Putamen (tissue), 1 donor: ENCODE data around the gene TBCCD1.
A peak's percentile ranks its signal among the peaks of the same experiment; 100 is the strongest.
"Not testable (repeated sequence)": the region's sequence is repeated elsewhere in the genome, so short reads cannot be mapped to it uniquely, and the experiment has no call there.

Experiments
- DNase-seq: peaks from one replicate; pipeline ENCODE4 v3.0.0-alpha.2; 2016; ENCODE audit warnings: low spot score

The TBCCD1 gene

DNA sequence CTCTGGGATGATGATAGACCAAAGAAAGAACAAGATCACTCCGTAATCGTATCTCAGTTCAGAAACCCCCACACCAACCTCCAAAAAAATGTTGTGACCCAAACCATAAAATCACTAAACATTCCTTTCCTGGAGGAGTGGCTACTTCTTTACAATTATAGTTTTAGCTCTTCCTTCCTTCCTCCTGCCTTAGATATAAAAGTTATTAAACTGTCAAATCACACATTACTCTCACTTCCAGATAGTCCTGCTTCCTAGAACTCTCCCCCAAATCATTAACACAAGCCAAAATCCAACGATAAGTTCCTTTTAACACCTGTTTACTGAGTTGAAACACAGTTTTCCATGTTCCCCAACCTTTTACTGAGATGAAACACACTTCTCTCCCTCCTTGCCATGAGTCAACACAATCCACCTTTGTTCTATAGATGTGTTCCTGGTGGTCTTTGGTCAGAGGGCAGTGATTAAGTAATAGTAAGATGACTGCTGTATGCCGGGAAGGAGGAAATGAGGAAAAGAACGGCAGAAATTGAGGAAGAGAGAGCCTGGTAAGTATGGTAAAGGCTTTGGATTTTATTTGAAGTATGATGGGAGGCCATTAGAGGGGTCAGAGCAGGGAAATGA is 14.6 kb downstream of the TBCCD1 start:
- no peak for DNase-seq

DNA sequence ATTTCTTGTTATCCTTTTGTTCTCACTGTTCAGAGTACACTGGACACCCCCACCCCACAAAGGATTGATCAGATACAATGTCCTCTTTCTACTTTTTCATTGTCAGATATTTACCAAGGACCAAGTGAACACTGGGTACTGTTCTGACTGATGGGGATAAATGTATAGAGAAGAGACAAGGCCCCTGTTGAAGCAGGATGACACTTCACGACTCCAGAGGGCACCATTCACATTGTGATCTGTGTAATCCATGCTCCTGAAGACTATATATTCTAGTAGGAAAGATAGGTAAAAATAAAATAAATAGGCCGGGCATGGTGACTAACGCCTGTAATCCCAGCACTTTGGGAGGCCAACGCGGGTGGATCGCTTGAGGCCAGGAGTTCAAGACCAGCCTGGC is 15.8 kb downstream of the TBCCD1 start:
- no peak for DNase-seq

DNA sequence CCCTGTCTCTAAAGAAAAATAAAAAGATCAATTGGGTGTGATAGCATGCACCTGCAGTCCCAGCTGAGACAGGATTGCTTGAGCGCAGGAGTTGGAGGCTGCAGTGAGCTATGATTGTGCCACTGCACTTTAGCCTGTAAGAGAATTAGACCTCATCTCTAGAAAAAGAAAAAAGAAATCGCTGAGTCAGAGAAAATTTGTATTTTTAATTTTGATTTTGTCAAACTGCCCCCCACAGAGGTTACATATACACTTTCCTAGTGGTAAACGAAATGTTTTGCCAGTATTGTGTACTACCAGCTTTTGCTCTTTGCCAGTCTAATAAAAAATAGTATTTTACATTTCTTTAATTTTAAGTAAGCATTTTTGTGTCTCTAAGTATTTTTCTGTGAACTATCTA is 17.6 kb downstream of the TBCCD1 start:
- DNase-seq = no peak

DNA sequence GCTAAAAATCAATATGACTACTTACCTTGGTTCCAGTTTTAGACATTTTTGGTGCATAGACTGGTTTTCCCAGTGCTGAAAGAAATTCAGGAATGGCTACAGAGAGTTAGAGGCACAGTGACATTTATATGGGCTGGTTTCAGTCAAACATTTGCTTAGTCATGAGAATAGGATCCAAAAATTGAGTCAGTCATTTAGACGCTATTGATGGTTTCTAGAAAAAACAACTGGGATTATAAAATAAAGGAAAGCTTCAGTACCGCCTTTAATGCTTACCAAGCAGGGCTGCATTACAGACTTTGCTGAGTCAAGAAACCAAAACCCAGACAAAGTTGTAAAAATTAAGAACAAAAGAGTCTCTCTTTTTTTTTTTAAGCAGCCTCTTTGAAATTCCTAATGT is 22.9 kb downstream of the TBCCD1 start, which contains the start of gene CRYGS:
Gene CRYGS, minus strand, starts transcription at position 100 of the 400 bp plus-strand sequence. Its CDS starts 54 bp downstream, at position 46.
- DNase-seq = no peak

DNA sequence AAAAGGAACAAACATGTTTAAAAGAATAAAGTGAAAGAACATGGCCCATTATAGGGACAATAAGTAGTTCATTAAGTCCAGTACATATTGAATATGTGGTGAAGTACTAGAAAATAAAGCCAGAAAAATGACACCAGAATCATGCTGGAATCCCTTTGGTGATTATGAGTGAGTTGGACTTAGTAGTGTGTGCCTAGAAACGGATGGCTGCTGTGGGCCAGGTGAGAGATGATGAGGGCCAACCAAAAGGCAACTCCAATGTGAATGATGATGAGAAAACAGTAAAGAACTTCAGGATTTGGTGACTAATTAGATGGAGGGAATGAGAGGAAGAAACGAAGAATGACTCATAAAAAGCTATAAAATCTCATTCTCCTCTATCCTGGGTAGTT is 26.3 kb downstream of the TBCCD1 start:
- DNase-seq = no peak

DNA sequence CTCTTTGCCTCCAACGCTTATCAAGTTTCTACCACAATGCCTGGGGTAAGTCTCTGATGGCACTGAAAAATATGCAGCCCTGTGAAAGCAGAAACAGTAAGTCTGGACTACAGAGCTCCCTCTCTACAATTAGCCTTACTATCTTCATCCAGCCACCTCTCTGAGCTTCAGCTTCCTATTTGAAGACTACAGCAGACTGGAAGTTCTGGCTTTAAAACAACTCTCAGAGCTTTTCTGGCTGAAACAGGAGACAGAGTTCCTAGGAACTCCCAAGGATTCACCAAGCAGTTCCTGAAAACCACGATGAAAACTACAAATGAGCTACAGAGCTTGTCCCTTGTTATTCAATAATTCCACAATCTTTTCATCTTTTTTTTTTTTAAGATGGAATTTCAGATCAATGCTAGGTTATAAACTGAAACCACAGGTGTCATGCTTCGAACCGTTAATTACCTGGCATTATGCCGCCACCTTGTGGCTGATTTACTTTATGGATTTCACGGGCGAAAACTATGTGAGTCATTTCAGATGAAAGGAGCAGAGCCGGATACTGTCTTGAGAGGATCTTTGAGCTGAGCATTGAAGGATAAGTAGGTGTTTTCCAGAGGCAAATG is 26.8 kb downstream of the TBCCD1 start:
- DNase-seq = peak; percentile 76

DNA sequence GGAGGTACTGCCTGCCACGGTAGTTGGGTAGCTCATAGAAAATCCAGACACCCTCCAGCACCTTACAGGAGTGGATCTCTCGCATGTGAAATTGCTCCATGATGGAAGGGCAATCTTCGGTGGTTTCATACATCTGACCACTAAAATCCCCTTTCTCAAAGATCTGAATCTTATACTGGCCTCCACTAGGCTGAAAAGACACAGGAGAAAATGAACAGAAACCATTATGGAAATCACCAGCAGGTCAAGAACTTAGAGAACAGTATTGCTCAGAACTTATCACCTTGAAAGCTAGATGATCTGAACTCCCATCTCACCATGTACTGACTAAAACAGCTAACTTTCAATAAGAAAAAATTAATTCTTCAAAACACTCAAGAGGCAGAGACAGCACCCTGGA is 28.4 kb downstream of the TBCCD1 start:
- DNase-seq = no peak

DNA sequence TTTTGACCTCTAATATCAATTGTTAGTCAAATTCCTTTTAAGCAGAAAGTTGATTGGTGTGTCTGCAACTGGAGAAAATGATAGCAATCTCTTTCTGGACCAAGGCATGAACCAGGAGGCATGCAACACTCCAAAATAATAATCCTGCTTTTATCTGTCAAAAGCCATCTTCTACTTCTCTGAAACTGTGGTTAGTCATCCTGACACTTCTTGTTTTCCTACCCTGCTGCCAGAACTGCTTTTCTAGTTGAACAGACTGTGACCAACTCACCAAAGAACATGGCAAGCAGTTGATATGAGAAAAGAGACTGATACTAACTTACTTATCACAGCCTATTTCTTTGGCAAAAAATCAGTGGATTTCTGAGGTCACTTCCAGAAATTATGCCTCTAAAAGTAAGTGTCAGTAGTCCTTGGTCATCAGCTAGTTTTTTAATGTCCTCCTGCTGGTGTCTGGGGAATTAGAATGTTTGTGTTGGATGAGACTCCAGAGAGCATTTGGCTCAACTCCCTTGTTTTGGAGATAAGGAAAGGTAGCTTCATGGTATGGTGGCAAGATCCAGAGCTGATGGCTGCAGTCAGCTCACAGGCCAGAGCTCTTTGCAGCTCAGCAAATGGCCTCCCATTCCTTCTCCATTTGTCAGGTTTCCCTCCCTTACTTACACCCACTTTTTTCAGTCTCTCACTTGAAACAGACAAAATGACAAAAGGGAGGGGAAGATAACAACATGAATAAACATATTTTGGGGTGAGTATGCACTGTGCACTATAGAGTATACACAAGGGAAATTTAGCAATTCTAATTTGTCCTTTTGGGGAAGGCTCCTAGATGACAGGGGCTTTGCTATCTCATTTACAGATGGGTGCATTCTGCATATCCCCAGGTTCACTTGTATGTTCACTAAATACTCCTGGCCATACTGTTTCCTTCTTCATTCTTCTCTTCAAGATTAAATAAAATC is 30.0 kb downstream of the TBCCD1 start:
- no peak for DNase-seq

DNA sequence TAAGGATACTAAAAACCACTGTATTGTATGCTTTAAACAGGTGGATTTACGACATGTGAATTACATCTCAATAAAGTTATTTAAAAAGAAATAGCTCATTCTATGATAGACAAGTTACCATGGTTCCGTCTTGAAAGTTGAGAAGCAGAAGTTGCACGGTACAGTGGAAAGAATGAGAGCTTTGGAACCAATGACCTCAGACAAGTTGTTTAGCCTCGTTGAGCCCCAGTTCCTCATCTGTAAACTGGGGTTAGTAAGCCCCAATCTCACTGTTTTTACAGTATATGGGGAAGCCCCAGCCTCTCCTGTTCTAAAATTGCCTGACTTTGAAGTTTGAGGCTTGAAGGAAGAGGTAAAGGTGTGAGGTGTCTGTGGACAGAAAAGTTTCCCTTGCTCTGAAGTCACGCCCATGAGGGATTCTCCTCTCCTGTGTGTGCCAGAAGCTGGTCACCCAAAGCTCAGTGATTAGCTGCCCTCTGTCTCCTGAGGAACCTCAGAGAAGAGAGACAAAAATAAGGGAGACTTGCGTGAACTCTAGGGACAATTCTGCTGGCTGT is 32.9 kb downstream of the TBCCD1 start:
- DNase-seq = no peak

DNA sequence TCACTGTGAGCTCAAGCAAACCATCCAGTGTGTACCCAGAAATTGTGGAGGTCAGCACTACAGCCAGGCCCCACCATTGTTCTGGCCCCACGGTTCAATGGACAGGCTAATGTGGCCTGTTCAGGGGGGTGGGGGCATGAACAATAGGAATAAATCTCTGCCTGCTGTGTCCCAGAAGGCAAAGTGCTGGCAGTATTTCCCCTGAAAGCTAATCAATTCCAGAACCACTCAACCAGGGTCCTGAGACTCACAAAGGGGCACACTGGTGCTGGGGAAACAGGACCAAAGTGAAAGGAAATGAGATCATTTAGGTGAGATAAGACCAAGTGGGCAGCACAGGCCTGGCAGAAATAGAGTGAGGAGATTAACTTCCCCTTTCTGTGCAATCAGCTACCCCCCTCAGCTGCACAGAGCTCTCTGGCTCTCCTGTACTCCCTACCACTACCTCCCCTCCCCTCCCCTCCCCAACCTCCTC is 34.5 kb downstream of the TBCCD1 start:
- DNase-seq = no peak

DNA sequence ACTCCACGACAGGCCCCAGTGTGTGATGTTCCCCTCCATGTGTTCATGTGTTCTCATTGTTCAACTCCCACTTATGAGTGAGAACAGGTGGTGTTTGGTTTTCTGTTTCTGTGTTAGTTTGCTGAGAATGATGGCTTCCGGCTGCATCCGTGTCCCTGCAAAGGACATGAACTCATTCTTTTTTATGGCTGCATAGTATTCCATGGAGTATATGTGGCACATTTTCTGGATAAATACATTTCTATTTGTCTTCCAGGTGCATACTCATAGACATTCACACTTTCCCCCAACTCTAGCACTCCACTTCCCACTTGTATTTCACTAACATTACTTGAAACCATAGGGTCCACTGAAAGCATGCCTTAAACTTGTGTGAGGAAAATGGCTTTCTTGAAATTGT is 35.4 kb downstream of the TBCCD1 start:
- not testable (repeated sequence) for DNase-seq

DNA sequence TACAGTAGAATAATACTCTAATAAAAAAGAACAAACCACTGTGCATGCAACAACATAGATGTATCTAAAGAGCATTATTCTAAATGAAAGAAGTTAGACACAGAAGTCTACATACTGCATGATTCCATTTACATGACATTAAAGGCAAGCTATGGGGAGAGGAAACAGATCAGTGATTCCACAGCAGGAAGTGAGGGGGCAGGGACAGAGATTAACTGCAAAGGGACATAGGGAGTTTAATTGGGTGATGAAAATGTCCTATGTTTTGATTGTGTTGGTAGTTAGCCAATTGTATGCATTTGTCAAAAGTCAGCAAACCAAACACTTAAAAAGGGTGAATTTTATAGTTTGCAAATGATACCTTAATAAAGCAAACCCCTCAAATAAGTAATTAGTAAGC is 36.7 kb downstream of the TBCCD1 start:
- DNase-seq = no peak

DNA sequence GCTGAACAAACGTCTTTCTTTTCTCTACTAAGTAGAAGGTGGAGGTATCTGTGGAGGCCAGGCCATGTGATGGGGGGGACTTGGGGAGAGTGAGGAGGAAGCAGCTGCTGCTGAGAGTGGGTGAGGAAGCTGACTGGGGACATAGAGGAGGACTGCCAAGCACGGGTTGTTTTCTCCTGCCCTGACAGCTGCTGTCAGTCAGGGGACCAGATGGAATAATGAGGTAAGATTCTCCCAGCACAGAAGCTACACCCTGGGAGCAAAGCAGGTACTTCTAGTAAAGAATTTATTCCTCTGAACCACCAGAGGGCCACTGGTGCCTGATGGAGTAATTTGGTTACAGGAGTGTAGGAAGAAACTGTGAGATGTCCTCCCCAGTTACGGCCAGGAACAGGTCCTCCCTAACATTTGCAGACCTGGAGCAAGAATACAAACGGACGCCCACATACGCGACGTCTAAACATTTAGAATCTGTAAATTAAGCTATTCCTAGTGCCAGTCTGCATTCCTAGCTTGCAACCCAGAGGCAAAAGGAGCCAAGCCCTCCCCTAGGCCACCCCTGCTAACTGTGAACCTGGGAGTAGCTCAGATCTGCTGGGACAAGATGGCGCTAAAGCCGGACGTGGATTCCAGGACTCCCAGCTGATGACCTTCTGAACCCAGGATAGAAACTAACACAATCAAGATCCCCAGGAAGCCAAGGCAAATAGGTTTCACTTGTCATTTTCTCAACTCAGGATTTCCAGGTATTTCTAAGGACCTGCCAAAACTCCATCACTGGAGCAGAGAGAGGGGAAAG is 37.7 kb downstream of the TBCCD1 start:
- no peak for DNase-seq

DNA sequence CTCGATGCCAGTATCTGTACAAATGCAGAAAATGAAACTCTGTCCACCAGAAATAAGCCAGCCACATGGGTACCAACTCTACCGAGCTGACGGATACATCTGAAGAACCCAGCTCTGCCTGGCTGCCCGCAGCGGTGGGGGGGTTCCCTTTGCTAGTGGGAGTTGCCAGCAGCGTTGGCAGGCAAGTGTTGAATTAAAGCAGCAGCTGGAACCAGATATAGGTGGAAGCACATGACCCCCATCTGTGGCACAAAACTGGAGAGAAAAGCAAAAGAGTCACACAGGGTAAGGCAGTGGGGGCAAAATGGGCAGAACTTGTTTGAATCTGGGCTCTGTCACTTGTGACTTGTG is 40.9 kb downstream of the TBCCD1 start:
- no peak for DNase-seq

DNA sequence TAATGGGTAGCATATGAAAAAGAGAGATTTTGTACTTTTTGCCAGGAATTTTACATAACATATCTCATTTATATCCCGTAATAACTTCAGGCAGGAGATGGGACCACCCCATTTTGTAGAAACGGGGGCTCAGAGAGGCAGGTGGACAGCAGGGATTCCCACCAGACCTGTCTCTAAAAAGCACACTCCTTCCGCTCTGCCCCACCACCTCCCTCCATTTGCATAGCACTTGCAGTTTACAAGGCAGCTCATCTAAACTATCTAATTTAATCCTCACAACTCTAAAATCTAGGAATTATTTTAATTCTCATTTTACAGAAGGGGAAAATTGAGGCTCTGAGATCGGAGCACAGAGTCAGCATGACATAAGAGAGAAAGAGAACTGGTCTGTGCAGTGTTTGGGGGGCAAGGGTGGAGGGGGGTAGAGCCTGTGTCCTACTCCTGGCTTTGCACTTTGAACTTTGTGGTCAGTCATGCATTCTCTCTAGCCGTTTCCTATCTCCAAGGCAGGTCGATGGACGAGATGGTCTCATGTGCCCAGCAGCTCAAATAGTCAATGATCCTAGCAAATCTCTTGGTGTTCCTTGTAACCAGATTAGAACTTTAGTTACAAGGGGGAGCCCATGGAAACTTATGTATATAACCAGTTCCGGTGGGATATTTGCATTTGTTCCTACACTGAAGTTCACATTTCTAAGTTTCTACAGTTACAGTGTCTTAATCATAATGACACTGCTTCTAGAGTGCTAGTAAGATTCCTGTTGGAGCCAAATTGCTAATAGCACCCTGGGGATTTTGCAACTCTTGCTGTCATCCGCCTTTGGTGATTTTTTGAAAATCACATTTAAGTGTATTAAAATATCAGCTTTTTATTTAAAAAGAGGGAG is 41.5 kb downstream of the TBCCD1 start:
- no peak for DNase-seq

DNA sequence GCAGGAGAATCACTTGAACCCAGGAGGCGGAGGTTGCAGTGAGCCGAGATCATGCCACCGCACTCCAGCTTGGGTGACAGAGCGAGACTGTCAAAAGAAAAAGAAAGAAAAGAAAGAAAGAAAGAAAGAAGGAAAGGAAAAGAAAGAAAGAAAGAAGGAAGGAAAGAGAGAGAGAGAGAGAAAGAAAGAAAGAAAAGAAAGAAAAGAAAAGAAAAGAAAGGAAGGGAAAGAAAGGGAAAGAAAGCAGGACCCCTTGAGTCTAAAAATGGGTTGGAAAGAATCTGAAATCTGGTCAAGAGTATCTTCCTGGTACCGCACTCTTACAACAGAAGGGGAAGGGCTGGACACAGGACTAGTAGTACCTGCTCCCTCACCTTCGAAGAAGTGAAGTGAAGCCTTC is 42.5 kb downstream of the TBCCD1 start:
- no peak for DNase-seq

DNA sequence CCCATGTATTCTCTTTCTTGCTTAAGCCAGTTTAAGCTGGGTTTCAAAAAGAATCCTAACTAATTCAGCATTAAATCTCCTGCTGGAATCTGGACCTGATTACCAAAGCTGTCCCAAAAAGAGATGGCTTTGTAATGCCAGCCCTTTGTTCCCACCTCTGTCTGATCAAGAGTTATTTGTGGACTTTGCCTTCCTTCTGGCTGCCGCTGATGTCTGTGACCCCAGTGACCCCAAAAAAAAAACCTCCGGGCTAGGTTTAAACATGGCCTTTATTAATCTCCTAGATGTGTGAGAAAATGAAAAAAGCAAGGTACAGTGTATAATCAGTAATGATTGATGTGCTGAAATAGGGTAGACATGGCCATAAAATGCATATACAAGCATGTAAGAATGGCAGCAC is 43.7 kb downstream of the TBCCD1 start:
- DNase-seq = no peak

DNA sequence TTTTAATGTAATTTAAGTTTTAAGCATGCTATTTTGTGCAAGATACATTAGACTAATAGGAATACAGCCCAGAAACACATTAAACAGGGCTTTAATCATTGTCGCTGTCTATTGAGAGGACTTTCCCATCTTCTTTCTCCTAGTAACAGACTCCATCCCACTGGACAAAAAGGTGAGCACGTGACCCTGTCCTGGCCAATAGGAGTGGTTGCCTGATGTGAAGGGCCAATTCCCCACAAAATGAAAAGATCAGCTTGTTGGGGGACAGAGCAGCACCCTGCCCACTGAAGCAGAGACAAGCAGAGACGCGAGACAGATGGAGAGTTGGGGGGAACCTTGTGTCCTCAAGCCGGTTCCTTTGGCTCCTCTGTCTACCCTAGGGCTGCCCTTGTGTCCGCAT is 44.1 kb downstream of the TBCCD1 start:
- no peak for DNase-seq

DNA sequence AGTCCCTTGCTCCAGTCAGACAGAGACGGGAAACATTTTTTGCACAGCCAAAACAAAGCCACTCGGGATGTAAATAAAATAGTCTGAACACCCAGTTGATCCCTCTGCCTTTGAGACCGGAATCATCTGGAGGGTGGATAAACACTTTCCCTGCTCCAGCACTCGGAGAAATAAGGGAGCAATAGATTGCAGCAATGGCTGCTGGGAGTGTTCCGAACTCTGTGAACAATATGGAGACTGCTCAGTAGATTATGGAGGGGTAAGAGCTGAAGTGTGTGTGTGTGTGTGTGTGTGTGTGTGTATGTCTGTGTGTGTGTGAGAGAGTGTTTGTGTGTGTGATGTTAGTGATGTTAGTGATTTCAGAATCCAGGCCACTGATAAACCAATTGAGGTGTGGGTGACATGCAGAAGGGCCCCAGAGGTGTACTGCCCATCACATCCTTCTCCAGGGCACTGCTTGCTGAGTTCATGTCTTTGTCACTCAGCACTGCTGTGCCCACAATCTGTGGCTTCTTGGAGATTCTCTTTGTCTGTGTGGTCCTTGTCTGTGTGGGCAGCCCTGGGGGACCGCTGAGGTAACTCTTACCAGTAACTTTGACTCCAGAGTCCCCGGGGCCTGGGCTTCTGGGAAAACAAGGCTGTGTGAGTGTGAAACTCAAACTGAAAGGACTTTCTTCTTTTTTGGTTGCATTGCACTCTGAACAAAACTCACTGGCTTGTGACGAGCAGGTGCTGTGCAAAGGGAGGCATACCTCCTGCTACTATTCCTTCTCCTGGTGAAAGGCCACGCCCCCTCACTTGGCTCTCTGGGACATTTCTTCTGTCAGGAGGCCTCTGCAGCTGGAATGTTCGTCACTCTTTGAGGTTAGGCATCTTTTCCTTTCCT is 45.9 kb downstream of the TBCCD1 start:
- no peak for DNase-seq

DNA sequence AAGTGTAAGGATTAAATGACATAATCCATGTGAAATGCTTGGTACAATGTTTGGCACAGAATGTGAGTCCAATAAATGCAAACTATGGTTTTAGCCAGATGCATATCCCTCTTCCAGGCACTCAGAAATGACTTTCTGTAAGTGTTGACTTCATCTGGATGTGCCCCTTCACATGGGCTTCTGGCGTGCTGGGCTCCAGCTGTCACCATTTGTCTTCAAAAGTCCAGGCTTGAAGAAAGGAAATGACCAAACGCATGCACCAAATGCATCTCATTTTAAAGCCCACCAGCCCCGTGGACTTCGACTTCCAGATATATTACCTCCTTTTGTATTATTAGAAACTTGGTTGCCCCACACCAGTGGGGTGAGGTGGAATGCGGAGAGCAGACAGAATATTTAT is 46.7 kb downstream of the TBCCD1 start:
- no peak for DNase-seq
